Measurements from ENCODE around the gene FBRSL1. TPM values are rescaled to one million over a fixed set of nuclear protein-coding genes. Genes with fewer than 3 reads are reported as not detected.

The FBRSL1 gene
- total RNA-seq, 1 experiment from 2014 or later: 119 TPM

GRCh38 chr12:132546647-132547046 is 56.7 kb downstream of the FBRSL1 start:
- Mint-ChIP-seq H3K27me3 (ENCODE audit: unreplicated experiment) (peaks cover 24% of the 10 kb centered on the region), H3K27ac (ENCODE audit: unreplicated experiment) (no peak overlapping the region), H3K4me1 (ENCODE audit: low read depth, unreplicated experiment) (peaks cover 17% of the 10 kb centered on the region), H3K36me3 (ENCODE audit: insufficient read depth, unreplicated experiment) (no peaks in the 10 kb centered on the region), H3K4me3 (ENCODE audit: low read depth, unreplicated experiment) (no peak overlapping the region), H3K9me3 (ENCODE audit: low read depth, unreplicated experiment) (no peaks in the 10 kb centered on the region)
- DNase-seq: no peak
- no peak for TF ChIP-seq CTCF (IDR thresholded peaks at IDR 0.05; ENCODE audit: unreplicated experiment)
- CTCF ChIA-PET: interaction anchor here (1.2 kb wide), 1 partner anchor 12 kb away, joined by 4 read pairs; no protein-coding TSS in a partner anchor
- intact Hi-C loops (cut with micrococcal nuclease; ENCODE audit: unreplicated experiment): no loop called here
- no TSS peak for BruUV-seq (replicated peaks)

- H3K27ac Mint-ChIP-seq (ENCODE audit: unreplicated experiment): no peak overlapping the region
- no peak for DNase-seq
- CTCF ChIA-PET: interaction anchor here (1.2 kb wide), 1 partner anchor 12 kb away, joined by 4 read pairs; no protein-coding TSS in a partner anchor
- no TSS peak for BruUV-seq (replicated peaks)
- no peak overlapping the region for H3K4me3 Mint-ChIP-seq (ENCODE audit: low read depth, unreplicated experiment)
- no peaks in the 10 kb centered on the region for H3K36me3 Mint-ChIP-seq (ENCODE audit: insufficient read depth, unreplicated experiment)
- peaks cover 24% of the 10 kb centered on the region for H3K27me3 Mint-ChIP-seq (ENCODE audit: unreplicated experiment)
- no peak for TF ChIP-seq CTCF (IDR thresholded peaks at IDR 0.05; ENCODE audit: unreplicated experiment)
- intact Hi-C loops (cut with micrococcal nuclease; ENCODE audit: unreplicated experiment): no loop called here
- no peaks in the 10 kb centered on the region for H3K9me3 Mint-ChIP-seq (ENCODE audit: low read depth, unreplicated experiment)
- H3K4me1 Mint-ChIP-seq (ENCODE audit: low read depth, unreplicated experiment): peaks cover 17% of the 10 kb centered on the region
Observed at GRCh38 chr12:132547205-132547740, 57.3 kb downstream of the FBRSL1 start.

- TF ChIP-seq CTCF (IDR thresholded peaks at IDR 0.05; ENCODE audit: unreplicated experiment): no peak
- H3K9me3 Mint-ChIP-seq (ENCODE audit: low read depth, unreplicated experiment): no peaks in the 10 kb centered on the region
- no peak overlapping the region for H3K27ac Mint-ChIP-seq (ENCODE audit: unreplicated experiment)
- peaks cover 10% of the 10 kb centered on the region for H3K36me3 Mint-ChIP-seq (ENCODE audit: insufficient read depth, unreplicated experiment)
- no TSS peak for BruUV-seq (replicated peaks)
- H3K4me3 Mint-ChIP-seq (ENCODE audit: low read depth, unreplicated experiment): no peak overlapping the region
- no peak for DNase-seq
- intact Hi-C loops (cut with micrococcal nuclease; ENCODE audit: unreplicated experiment): no loop called here
- CTCF ChIA-PET: no interaction called here
- peaks cover 17% of the 10 kb centered on the region for H3K4me1 Mint-ChIP-seq (ENCODE audit: low read depth, unreplicated experiment)
- peaks cover 23% of the 10 kb centered on the region for H3K27me3 Mint-ChIP-seq (ENCODE audit: unreplicated experiment)
Observed at GRCh38 chr12:132548430-132549058, 58.6 kb downstream of the FBRSL1 start.

- BruUV-seq (replicated peaks): no TSS peak
- Mint-ChIP-seq H3K36me3 (ENCODE audit: insufficient read depth, unreplicated experiment) (peaks cover 14% of the 10 kb centered on the region), H3K9me3 (ENCODE audit: low read depth, unreplicated experiment) (no peaks in the 10 kb centered on the region), H3K27me3 (ENCODE audit: unreplicated experiment) (peaks cover 18% of the 10 kb centered on the region), H3K4me3 (ENCODE audit: low read depth, unreplicated experiment) (no peak overlapping the region), H3K4me1 (ENCODE audit: low read depth, unreplicated experiment) (peaks cover 16% of the 10 kb centered on the region), H3K27ac (ENCODE audit: unreplicated experiment) (no peak overlapping the region)
- CTCF ChIA-PET: no interaction called here
- no peak for TF ChIP-seq CTCF (IDR thresholded peaks at IDR 0.05; ENCODE audit: unreplicated experiment)
- no peak for DNase-seq
- intact Hi-C loops (cut with micrococcal nuclease; ENCODE audit: unreplicated experiment): no loop called here
Observed at GRCh38 chr12:132549059-132549458, 59.1 kb downstream of the FBRSL1 start.
